Esophagus squamous epithelium (tissue), 5 donors: ENCODE results near the gene CST2. TPM values are rescaled to one million over a fixed set of nuclear protein-coding genes. Genes with fewer than 3 reads are reported as not detected.

Experiments
- DNase-seq: peaks from one replicate; lab custom pipeline; 2025; lab: John Stamatoyannopoulos, UW
- H3K27ac ChIP-seq, 4 donors: fragments of 200-600 bp; sonication (generic); one replicate each; pipeline ENCODE4 v1.5.1; 2016 to 2019; ENCODE audit warnings: mild to moderate bottlenecking in 1 of 4
- H3K27me3 ChIP-seq, 4 donors: fragments of 200-600 bp; sonication (generic); 1 replicate in 3 of 4; 2 replicates in 1 of 4; pipeline versions ENCODE4 v1.5.1 to v1.6.0; 2017 to 2021; ENCODE audit warnings: antibody characterized with exemption in 1 of 4
- H3K36me3 ChIP-seq, 3 donors: fragments of 200-600 bp; sonication (generic); one replicate each; pipeline ENCODE4 v1.5.1; 2016 to 2019
- H3K4me1 ChIP-seq, 3 donors: fragments of 200-600 bp; sonication (generic); one replicate each; pipeline ENCODE4 v1.5.1; 2017 to 2019
- H3K4me3 ChIP-seq, 4 donors: fragments of 200-600 bp; sonication (generic); 1 replicate in 3 of 4; 2 replicates in 1 of 4; pipeline ENCODE4 v1.5.1; 2016 to 2019; ENCODE audit warnings: mild to moderate bottlenecking in 2 of 4, moderate library complexity in 1 of 4
- H3K9me3 ChIP-seq, 3 donors: fragments of 200-600 bp; sonication (generic); one replicate each; pipeline ENCODE4 v1.5.1; 2016 to 2019
- POLR2A ChIP-seq, 4 donors: fragments of 450-650 bp; IDR thresholded peaks; one replicate each; pipeline ENCODE4 v1.6.1; 2017; ENCODE audit warnings: antibody characterized with exemption in 4 of 4, mild to moderate bottlenecking in 4 of 4, moderate library complexity in 3 of 4
- WGBS, 2 donors: methylation state at CpG; one replicate each; pipeline ENCODE4 v1.1.5; 2018; 5-methylcytosine and 5-hydroxymethylcytosine counted together
- intact Hi-C: fragments of 100-400 bp; cut with DNase I; formaldehyde crosslinking; loops from one replicate; pipeline ENCODE4 v1.15.0; 2022
- total RNA-seq, 4 donors: library from RNA; depleted of rRNA; stranded (reverse); fragments of >200 nt; gene quantifications; one replicate each; pipeline ENCODE4 v1.1.0, GENCODE V29; 2016
- TF ChIP-seq, protein P1 (sequence below), 6 experiments: fragments of 450-650 bp in 4 of 6; fragments of 200-600 bp in 2 of 6; sonication (generic) in 2 of 6; IDR thresholded peaks; one replicate each; pipeline ENCODE4 v1.5.1; 2016 to 2019; ENCODE audit warnings: antibody characterized with exemption in 6 of 6, mild to moderate bottlenecking in 4 of 6, moderate library complexity in 4 of 6
- donor health status: DM: yes; HTN: yes; CAD: no.

The CST2 gene, protein sequence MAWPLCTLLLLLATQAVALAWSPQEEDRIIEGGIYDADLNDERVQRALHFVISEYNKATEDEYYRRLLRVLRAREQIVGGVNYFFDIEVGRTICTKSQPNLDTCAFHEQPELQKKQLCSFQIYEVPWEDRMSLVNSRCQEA
- not detected for total RNA-seq

GRCh38 chr20:23826541-23827021, at the start of gene CST2:
CST2 (minus strand) TSS chr20:23826729; CDS start chr20:23826660, 69 bp downstream.
- WGBS, 2 donors = 35 to 63% methylated on average over 2 of the region's 4 CpGs
- TF ChIP-seq, protein P1, sequence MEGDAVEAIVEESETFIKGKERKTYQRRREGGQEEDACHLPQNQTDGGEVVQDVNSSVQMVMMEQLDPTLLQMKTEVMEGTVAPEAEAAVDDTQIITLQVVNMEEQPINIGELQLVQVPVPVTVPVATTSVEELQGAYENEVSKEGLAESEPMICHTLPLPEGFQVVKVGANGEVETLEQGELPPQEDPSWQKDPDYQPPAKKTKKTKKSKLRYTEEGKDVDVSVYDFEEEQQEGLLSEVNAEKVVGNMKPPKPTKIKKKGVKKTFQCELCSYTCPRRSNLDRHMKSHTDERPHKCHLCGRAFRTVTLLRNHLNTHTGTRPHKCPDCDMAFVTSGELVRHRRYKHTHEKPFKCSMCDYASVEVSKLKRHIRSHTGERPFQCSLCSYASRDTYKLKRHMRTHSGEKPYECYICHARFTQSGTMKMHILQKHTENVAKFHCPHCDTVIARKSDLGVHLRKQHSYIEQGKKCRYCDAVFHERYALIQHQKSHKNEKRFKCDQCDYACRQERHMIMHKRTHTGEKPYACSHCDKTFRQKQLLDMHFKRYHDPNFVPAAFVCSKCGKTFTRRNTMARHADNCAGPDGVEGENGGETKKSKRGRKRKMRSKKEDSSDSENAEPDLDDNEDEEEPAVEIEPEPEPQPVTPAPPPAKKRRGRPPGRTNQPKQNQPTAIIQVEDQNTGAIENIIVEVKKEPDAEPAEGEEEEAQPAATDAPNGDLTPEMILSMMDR (IDR thresholded peaks at IDR 0.05) = no peak
- no peak for TF ChIP-seq POLR2A (IDR thresholded peaks at IDR 0.05)
- DNase-seq = no peak

DNA sequence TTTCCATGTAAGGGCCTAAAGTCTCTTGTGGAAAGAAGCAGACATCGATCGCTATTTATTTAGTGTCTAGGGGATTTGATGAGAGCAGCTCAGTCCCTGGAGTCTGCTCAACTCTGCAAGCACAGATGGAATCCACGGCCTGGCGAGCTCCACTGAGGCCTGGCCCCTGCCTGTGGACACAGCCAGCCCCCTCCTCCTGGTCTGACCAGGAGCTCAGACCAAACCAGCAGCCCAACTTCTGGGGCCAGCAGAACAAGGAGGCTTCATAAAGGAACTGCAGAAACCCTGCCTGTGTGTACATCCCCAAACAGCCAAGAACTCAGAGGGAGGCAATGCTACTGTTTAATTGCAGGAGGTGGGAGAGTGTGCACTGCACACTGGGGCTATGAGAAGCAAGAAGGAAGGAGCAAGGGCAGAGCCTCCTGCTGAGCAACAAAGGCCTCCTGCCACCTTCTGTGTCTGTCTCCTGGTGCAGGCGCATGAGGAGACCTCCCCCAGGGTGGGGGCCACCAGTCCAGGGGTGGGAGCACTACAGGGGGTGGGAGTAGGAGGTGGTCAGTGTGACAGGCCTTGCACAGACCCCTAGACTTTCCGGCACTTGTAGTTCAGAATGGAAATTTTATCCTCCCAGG, 49.2 kb upstream of the CST2 start:
- Histone ChIP-seq H3K4me3 (no peak overlapping the region), H3K27ac (peak overlapping the region in 3 of 4 donors; percentile 59 to 67 (median 60)), H3K4me1 (peaks cover 0 to 13% (median 0%) of the 10 kb centered on the region in 3 donors), H3K36me3 (no peaks in the 10 kb centered on the region), H3K27me3 (peaks cover 0 to 13% (median 0%) of the 10 kb centered on the region in 4 donors), H3K9me3 (no peaks in the 10 kb centered on the region)
- TF ChIP-seq, protein P1 (IDR thresholded peaks at IDR 0.05) = no peak
- TF ChIP-seq POLR2A (IDR thresholded peaks at IDR 0.05) = no peak
- no peak for DNase-seq
- intact Hi-C loops = no loop called here
- 77 to 79% methylated on average over 2 to 3 of the region's 6 CpGs for WGBS, 2 donors

More at GRCh38 chr20:23826541-23827021, at the start of gene CST2:
- Histone ChIP-seq H3K27ac (no peak within 1 kb of the TSS), H3K4me3 (no peak within 1 kb of the TSS), H3K27me3 (no peaks in the 10 kb centered on the region), H3K36me3 (no peaks in the 10 kb centered on the region), H3K4me1 (no peaks in the 10 kb centered on the region), H3K9me3 (no peaks in the 10 kb centered on the region)
- intact Hi-C loops = no loop called here

- no peak for DNase-seq
- intact Hi-C loops = no loop called here
- 60 to 68% methylated on average over 2 to 5 of the region's 5 CpGs for WGBS, 2 donors
- Histone ChIP-seq H3K36me3 (no peaks in the 10 kb centered on the region), H3K27ac (peak overlapping the region in 3 of 4 donors; percentile 60 to 67 (median 66)), H3K4me1 (peaks cover 0 to 13% (median 0%) of the 10 kb centered on the region in 3 donors), H3K9me3 (no peaks in the 10 kb centered on the region), H3K27me3 (peaks cover 0 to 21% (median 0%) of the 10 kb centered on the region in 4 donors), H3K4me3 (no peak overlapping the region)
- TF ChIP-seq, protein P1 (IDR thresholded peaks at IDR 0.05) = no peak
- no peak for TF ChIP-seq POLR2A (IDR thresholded peaks at IDR 0.05)
These were observed 48.2 kb upstream of the CST2 start for GRCh38 chr20:23874747-23875146.

GRCh38 chr20:23873370-23874015, 47.0 kb upstream of the CST2 start:
- no peak for DNase-seq
- Histone ChIP-seq H3K9me3 (no peaks in the 10 kb centered on the region), H3K27me3 (peaks cover 0 to 27% (median 0%) of the 10 kb centered on the region in 4 donors), H3K27ac (peak overlapping the region in 3 of 4 donors; percentile 51 to 66 (median 60)), H3K36me3 (no peaks in the 10 kb centered on the region), H3K4me3 (no peak overlapping the region), H3K4me1 (peaks cover 0 to 13% (median 0%) of the 10 kb centered on the region in 3 donors)
- 32 to 45% methylated on average over 2 of the region's 3 CpGs for WGBS, 2 donors
- no peak for TF ChIP-seq POLR2A (IDR thresholded peaks at IDR 0.05)
- TF ChIP-seq, protein P1 (IDR thresholded peaks at IDR 0.05) = no peak
- intact Hi-C loops = no loop called here

DNA sequence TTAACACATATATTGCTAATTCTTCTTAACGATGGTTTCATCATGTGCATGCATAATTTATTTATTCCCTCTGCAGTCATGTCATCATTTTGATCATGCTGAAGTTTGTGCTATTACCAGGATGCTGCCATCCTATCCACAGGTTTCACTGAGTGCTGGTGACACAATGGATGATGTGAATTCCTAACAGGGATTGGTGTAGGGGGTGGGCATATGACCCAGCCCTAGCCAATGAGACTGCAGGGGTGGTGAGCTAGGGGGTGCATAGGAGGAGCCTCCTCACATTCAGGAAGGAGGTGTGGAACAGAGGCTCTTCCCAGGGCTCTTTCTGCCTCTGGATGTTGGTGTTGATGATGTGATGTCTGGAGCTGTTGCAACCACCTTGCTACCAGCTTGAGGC, 45.5 kb upstream of the CST2 start:
- Histone ChIP-seq H3K27me3 (peaks cover 0 to 31% (median 0%) of the 10 kb centered on the region in 4 donors), H3K9me3 (no peaks in the 10 kb centered on the region), H3K27ac (no peak overlapping the region), H3K36me3 (no peaks in the 10 kb centered on the region), H3K4me1 (peaks cover 0 to 13% (median 0%) of the 10 kb centered on the region in 3 donors), H3K4me3 (no peak overlapping the region)
- no peak for TF ChIP-seq POLR2A (IDR thresholded peaks at IDR 0.05)
- TF ChIP-seq, protein P1 (IDR thresholded peaks at IDR 0.05) = no peak
- no peak for DNase-seq
- intact Hi-C loops = no loop called here
- WGBS, 2 donors = 87 to 91% methylated on average over 1 of the region's 1 CpG
